IMR-90 (cell line): Measurements from ENCODE around the gene ZBTB40.

Source experiments
- CEBPB ChIP-seq: IDR thresholded peaks from 2 replicates; pipeline ENCODE4 v1.6.1; 2012; ENCODE audit warnings: low read depth, low read length, improper control_type of control experiment
- CTCF ChIP-seq: conservative IDR thresholded peaks from 2 replicates; pipeline ENCODE4 v1.5.1; 2012; ENCODE audit warnings: mild to moderate bottlenecking, low read depth, low read length, improper control_type of control experiment
- ELK1 ChIP-seq: fragments of 150-350 bp; IDR thresholded peaks from 2 replicates; pipeline ENCODE4 v1.6.1; 2016; ENCODE audit warnings: low read depth, mild to moderate bottlenecking, low read length, moderate library complexity, borderline replicate concordance
- MAZ ChIP-seq: IDR thresholded peaks from 2 replicates; pipeline ENCODE4 v1.6.1; 2012; ENCODE audit warnings: low read depth, mild to moderate bottlenecking, low read length, improper control_type of control experiment, moderate library complexity, borderline replicate concordance
- MXI1 ChIP-seq: IDR thresholded peaks from 2 replicates; pipeline ENCODE4 v1.6.1; 2012; ENCODE audit warnings: low read depth, mild to moderate bottlenecking, low read length, moderate library complexity, borderline replicate concordance
- POLR2A ChIP-seq: IDR thresholded peaks from 2 replicates; pipeline ENCODE4 v1.6.1; 2012; ENCODE audit warnings: mild to moderate bottlenecking, low read depth, low read length
- RCOR1 ChIP-seq: IDR thresholded peaks from 2 replicates; pipeline ENCODE4 v1.6.1; 2012; ENCODE audit warnings: mild to moderate bottlenecking, low read length, improper control_type of control experiment; ENCODE audit not compliant: insufficient replicate concordance
- RFX5 ChIP-seq: IDR thresholded peaks from 2 replicates; pipeline ENCODE4 v1.8.0; 2012; ENCODE audit warnings: low read depth, mild to moderate bottlenecking, low read length, moderate library complexity
- SMC3 ChIP-seq: fragments of 150-350 bp; IDR thresholded peaks from 2 replicates; pipeline ENCODE4 v1.6.1; 2016; ENCODE audit warnings: low read depth, mild to moderate bottlenecking, antibody characterized with exemption, low read length, moderate library complexity

- TF ChIP-seq CTCF = no peak
- no peak for TF ChIP-seq RCOR1
- no peak for TF ChIP-seq ELK1
- TF ChIP-seq MAZ = no peak
- TF ChIP-seq POLR2A = no peak
- TF ChIP-seq RFX5 = no peak
- TF ChIP-seq CEBPB = no peak
- no peak for TF ChIP-seq SMC3
- TF ChIP-seq MXI1 = no peak
These were observed 40.1 kb upstream of the ZBTB40 start for GRCh38 chr1:22411589-22411988.
